BLaER1 (cell line): ENCODE results near the gene MAD1L1.

Experiments used
- H3K27ac ChIP-seq: shearing (Covaris generic); formaldehyde crosslinking; 2 replicates; pipeline ENCODE4 v1.8.1; 2022
- H3K27me3 ChIP-seq: shearing (Covaris generic); formaldehyde crosslinking; 2 replicates; pipeline ENCODE4 v1.8.1; 2022
- H3K36me3 ChIP-seq: shearing (Covaris generic); formaldehyde crosslinking; 2 replicates; pipeline ENCODE4 v1.8.1; 2022
- H3K4me1 ChIP-seq: shearing (Covaris generic); formaldehyde crosslinking; 2 replicates; pipeline ENCODE4 v1.8.1; 2022
- H3K4me2 ChIP-seq: shearing (Covaris generic); formaldehyde crosslinking; 2 replicates; pipeline ENCODE4 v1.8.1; 2022
- H3K4me3 ChIP-seq: shearing (Covaris generic); formaldehyde crosslinking; 2 replicates; pipeline ENCODE4 v1.8.1; 2022
- H3K9ac ChIP-seq: shearing (Covaris generic); formaldehyde crosslinking; 2 replicates; pipeline ENCODE4 v1.8.1; 2022
- H3K9me3 ChIP-seq: shearing (Covaris generic); formaldehyde crosslinking; 2 replicates; pipeline ENCODE4 v1.8.1; 2022
- H4K20me1 ChIP-seq: shearing (Covaris generic); formaldehyde crosslinking; 2 replicates; pipeline ENCODE4 v1.8.1; 2022
- Cebpa-rat ChIP-seq: shearing (Covaris generic); IDR thresholded peaks from 2 replicates; pipeline ENCODE4 v1.8.1; 2022

Gene MAD1L1

DNA sequence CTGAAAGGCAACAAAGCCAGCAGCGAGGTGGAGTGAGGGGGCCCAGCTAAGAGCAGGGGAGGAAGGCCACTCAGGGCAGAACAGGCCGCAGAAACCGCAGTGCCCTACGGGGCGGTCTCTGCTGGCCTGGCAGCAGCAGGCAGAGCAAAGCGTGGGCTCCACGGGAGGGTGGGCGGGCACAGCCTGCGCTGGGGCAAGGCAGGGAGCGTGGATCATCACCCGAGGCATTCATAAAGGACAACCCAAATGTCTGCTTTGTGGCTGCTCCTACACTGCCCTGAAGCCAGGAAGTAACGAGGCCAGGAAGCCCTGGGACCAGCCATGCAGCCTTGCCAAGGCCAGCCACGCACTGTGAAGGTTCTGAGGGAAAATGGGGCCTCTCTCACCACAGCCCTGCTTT is 127.5 kb downstream of the MAD1L1 start:
- Histone ChIP-seq H3K9ac (peak overlapping the region; percentile 70), H3K4me2 (peak overlapping the region; percentile 94), H3K4me1 (peaks cover 96% of the 10 kb centered on the region), H3K4me3 (peak overlapping the region; percentile 41), H3K36me3 (peaks cover 9% of the 10 kb centered on the region), H3K27ac (peak overlapping the region; percentile 84), H4K20me1 (peaks cover 15% of the 10 kb centered on the region; the same call in 1 of the 2 replicates), H3K27me3 (no peaks in the 10 kb centered on the region), H3K9me3 (no peaks in the 10 kb centered on the region)
- no peak for TF ChIP-seq Cebpa-rat

DNA sequence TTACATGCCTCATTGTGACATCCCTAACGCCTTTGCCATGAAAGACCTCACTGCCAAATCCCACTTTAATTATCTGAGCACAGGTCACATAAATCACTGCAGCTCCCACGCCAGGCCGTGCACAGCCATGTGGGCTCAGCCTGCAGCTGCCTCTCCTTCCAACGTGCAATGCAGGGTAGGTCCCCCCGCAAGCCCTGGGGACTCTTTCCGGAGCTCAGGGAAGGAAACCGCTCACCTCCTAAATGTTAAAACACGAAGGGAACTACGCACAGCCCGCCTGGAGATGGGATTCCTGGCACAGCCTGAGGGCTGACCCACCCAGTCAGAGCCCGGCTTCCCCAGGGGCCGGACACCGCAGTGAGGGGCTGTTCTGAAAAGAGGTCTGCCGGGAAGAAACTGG is 128.0 kb downstream of the MAD1L1 start:
- TF ChIP-seq Cebpa-rat: no peak
- H3K27ac ChIP-seq: peak overlapping the region; percentile 84
- H3K9me3 ChIP-seq: no peaks in the 10 kb centered on the region
- H3K27me3 ChIP-seq: no peaks in the 10 kb centered on the region
- peak overlapping the region; percentile 94 for H3K4me2 ChIP-seq
- H4K20me1 ChIP-seq: peaks cover 19% of the 10 kb centered on the region
- H3K4me3 ChIP-seq: peak overlapping the region; percentile 41
- peak overlapping the region; percentile 70 for H3K9ac ChIP-seq
- peaks cover 9% of the 10 kb centered on the region for H3K36me3 ChIP-seq
- peaks cover 99% of the 10 kb centered on the region for H3K4me1 ChIP-seq

DNA sequence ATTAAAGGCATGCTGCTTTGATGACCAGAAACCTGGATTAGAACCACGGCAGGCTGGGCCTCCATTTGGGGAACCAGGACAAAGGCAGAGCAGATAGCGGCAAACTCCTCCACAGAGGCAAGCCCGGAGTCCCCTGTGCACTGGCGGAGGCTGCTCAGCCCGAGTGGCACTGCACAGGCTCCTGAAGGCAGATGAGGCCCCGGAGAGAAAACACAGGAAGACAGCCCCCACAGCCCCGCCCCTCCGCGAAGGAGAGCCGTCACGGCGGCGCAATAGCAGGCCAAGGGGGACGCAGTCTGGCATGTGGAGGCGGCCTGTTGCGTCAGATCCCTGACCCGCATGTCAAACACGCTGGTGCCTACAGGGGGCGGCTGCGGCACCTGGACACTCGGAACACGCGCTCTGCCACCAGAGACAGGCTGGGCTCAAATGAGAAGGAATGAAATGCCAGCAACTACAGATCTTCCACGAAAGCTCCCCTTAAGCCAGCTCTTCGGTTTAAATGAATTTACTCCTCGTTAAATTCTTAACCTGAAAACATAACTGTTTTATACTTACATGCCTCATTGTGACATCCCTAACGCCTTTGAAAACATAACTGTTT is 128.5 kb downstream of the MAD1L1 start:
- TF ChIP-seq Cebpa-rat: peak; percentile 98
- no peaks in the 10 kb centered on the region for H3K9me3 ChIP-seq
- H3K4me2 ChIP-seq: peak overlapping the region; percentile 94
- peak overlapping the region; percentile 70 for H3K9ac ChIP-seq
- peaks cover 9% of the 10 kb centered on the region for H3K36me3 ChIP-seq
- peaks cover 24% of the 10 kb centered on the region for H4K20me1 ChIP-seq
- H3K4me1 ChIP-seq: peaks cover 99% of the 10 kb centered on the region
- H3K4me3 ChIP-seq: peak overlapping the region; percentile 44
- peak overlapping the region; percentile 84 for H3K27ac ChIP-seq
- H3K27me3 ChIP-seq: no peaks in the 10 kb centered on the region

DNA sequence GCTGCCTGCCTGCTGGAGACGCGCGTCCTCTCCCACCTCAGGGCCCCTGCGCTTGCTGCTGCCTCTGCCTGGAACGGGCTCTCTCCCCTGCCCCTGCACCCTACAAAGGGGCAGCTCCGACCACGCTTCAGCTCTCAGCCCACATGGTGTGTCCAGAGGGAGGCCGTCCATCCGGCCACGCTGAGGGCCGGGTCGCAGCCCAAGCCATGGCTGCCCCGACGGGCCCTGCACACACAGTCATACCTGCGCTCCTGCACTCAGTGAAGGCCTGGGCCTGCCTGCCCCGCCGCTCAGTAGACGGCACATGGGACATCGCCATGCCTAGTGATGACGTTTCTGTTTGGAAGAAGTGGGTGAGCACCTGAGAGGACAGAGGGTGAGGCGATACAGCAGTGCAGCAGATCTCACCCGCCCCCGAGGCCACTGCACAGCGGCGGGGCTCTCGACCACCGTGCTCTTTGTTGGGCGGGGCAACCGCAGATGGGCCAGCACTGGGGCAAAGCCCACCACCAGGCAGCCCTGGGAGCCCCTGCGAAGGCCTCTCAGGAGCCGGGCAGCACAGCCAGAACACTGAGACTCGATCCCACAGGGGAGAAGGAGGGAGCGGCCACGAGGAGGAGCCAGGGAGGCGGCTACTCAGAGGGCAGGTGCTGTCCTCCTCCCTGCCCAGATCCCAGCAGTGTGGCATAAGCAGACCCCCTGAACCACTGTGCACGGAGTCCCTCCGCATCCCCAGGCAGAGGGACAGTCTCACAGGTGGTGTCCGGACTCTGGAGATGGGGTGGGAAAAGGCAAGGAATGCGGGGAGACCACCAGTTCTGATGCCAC is 129.5 kb downstream of the MAD1L1 start:
- peak overlapping the region; percentile 44 for H3K4me3 ChIP-seq
- H3K36me3 ChIP-seq: peaks cover 9% of the 10 kb centered on the region
- H4K20me1 ChIP-seq: peaks cover 34% of the 10 kb centered on the region
- no peak for TF ChIP-seq Cebpa-rat
- peak overlapping the region; percentile 58 for H3K9ac ChIP-seq
- H3K27me3 ChIP-seq: no peaks in the 10 kb centered on the region
- H3K27ac ChIP-seq: peak overlapping the region; percentile 84
- H3K9me3 ChIP-seq: no peaks in the 10 kb centered on the region
- H3K4me2 ChIP-seq: peak overlapping the region; percentile 94
- peaks cover 99% of the 10 kb centered on the region for H3K4me1 ChIP-seq

DNA sequence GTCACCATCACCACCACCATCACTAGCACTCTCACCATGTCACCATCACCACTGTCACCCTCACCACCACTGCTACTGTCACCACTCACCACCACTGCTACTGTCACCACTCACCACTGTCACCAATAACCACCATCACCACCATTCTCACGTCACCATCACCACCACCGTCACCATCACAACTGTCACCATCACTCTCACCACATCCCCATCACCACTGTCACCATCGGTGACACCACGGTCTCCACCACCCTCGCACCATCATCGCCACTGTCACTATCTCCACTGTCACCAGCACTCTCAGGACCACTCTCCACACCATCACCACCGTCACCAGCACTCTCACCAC is 130.4 kb downstream of the MAD1L1 start:
- peak overlapping the region; percentile 94 for H3K4me2 ChIP-seq
- no peaks in the 10 kb centered on the region for H3K27me3 ChIP-seq
- no peak for TF ChIP-seq Cebpa-rat
- peaks cover 43% of the 10 kb centered on the region for H4K20me1 ChIP-seq
- no peak overlapping the region for H3K9ac ChIP-seq
- H3K4me1 ChIP-seq: peaks cover 99% of the 10 kb centered on the region
- no peaks in the 10 kb centered on the region for H3K9me3 ChIP-seq
- H3K36me3 ChIP-seq: peaks cover 9% of the 10 kb centered on the region
- 0 out of 2 replicates have a peak overlapping the region, but pooled peaks have one; percentile 84 for H3K27ac ChIP-seq
- H3K4me3 ChIP-seq: no peak overlapping the region

DNA sequence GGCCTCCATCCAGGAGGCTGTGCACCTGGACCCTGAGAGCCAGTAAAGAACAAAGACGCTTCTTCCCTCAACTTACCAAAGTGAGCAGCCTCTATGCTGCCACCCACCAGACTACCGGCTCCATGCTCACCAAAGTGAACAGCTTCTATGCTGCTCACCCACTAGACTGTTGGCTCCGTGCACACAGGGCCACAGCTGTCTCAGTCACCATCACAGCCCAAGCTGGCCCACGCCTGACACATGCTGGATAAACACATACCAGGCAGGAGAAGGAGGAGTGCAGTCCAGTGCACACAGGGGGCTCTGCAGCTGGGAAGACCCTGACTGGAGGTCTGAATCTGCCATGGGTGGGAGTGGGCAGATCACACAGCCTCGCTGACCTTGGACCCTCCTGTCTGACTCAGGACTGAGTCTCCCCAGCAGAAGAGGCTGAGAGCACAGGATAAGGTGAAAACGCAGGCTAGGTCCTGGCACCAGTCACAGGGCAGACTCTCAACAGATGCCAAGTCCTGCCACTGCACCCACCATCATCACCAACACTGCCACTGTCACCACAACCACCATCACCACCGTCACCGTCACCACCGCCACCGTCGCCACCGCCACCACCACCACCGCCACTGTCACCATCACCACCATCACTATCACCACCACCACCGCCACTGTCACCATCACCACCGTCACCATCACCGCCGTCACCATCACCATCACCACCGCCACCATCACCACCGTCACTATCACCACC is 130.9 kb downstream of the MAD1L1 start:
- Histone ChIP-seq H3K4me2 (peak overlapping the region; percentile 87), H3K36me3 (peaks cover 9% of the 10 kb centered on the region), H3K4me1 (peaks cover 99% of the 10 kb centered on the region), H3K27ac (peak overlapping the region; percentile 78), H4K20me1 (peaks cover 48% of the 10 kb centered on the region), H3K9me3 (no peaks in the 10 kb centered on the region), H3K4me3 (no peak overlapping the region), H3K9ac (no peak overlapping the region), H3K27me3 (no peaks in the 10 kb centered on the region)
- no peak for TF ChIP-seq Cebpa-rat

DNA sequence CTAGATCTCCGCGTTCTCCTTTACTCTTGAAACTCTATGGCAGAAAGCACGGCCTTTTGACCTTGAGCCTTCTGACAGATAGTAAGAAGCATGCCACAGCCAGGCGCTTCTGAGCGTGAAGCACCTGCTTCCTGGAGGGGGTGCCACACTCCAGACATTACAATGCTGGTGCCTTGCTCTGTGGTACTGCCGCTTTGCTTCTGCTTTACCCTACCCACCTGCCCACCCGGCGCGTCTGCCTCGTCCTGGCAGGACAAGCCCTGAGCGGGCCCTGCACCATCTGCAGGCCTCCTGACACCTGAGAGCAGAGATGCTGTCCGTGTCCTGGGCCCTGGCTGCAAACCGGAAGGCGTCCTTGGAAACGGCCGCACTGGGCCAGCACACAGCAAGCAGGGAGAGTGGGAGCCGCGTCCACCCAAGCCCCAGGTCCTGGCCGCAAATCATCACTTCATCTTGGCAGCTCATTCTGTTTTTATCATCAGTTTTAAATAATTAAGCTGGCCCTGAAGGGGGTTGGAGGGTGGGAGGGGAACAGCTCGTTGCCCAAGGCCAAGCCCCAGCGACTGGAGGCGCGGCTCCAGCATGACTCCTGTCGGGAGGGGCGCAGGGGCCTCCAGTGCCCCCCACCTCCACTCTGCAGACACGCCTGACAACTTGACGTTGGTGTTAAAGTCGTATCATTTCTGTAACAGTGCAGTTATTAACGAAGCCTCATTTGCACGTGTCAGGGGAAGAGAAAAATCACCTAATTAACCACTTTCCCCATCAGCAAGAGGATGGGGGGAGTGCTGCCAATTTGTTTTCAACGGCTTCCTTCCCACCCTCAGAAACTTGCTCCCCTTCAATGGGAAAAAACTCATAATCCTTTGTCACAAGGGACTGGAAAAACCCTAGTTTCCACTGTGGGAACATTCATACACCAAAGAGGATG is 132.2 kb downstream of the MAD1L1 start:
- TF ChIP-seq Cebpa-rat: no peak
- Histone ChIP-seq H3K9me3 (no peaks in the 10 kb centered on the region), H3K4me2 (peak overlapping the region; percentile 87), H3K9ac (peak overlapping the region; percentile 54; the same call in 1 of the 2 replicates), H3K36me3 (peaks cover 11% of the 10 kb centered on the region), H3K4me1 (peaks cover 100% of the 10 kb centered on the region), H3K4me3 (peak overlapping the region; percentile 18; the same call in 1 of the 2 replicates), H3K27me3 (no peaks in the 10 kb centered on the region), H3K27ac (peak overlapping the region; percentile 78), H4K20me1 (peaks cover 61% of the 10 kb centered on the region)

DNA sequence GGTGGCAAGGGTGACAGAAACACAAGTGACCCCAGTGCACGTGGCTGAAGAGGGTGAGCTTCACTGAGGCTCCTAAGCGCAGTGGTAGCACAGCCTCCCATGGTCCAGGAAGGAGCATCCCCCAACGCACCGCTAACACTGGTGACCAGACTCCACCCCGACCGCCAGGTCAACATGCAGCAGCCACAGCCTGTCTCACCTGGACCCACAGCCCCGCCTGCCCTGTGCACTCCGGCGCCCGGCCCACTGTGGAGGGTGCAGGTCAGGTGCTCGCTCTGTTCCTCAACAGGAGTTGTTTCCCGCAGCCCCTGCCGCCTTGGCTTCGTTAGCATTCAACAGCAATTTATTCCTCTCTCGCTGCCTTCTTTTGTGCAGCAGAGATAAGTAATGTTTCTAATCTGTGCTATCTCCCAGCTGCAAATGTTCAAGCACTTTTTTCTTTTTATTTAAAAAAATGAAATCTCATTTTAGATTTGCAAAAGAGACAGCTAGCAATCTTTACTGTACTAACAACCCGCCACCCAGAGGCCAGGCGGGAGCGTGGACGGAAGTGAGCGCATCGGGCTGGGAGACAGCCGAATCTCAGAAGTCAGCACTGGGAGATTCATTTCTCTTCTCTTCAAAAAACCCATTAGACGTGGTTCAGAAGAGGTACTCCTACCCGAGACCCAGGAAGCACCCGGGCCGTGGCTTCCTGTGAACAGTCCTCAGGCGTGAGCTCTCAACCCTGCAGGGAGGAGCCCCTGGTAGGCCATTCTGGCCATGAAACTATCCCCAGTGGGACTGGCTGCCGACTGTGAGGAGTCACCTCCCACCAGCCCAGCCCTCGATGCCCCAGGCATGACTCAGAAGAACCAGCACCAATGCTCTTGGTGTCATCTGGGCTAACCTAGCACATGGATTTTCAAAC is 133.4 kb downstream of the MAD1L1 start:
- peak overlapping the region; percentile 54 for H3K9ac ChIP-seq
- peak overlapping the region; percentile 78 for H3K27ac ChIP-seq
- H3K4me3 ChIP-seq: peak overlapping the region; percentile 28; the same call in 1 of the 2 replicates
- no peak for TF ChIP-seq Cebpa-rat
- H3K36me3 ChIP-seq: peaks cover 21% of the 10 kb centered on the region
- H3K9me3 ChIP-seq: no peaks in the 10 kb centered on the region
- H3K4me1 ChIP-seq: peaks cover 100% of the 10 kb centered on the region
- peak overlapping the region; percentile 87 for H3K4me2 ChIP-seq
- no peaks in the 10 kb centered on the region for H3K27me3 ChIP-seq
- H4K20me1 ChIP-seq: peaks cover 73% of the 10 kb centered on the region
